ENCODE results near the gene IGFBP7. TPM values are rescaled to one million over a fixed set of nuclear protein-coding genes. Genes with fewer than 3 reads are reported as not detected.

Gene IGFBP7
- total RNA-seq, 1 donor from 2014 or later, result 7.6 TPM

GRCh38 chr4:57059890-57060716, 50.1 kb downstream of the IGFBP7 start:
- no peaks in the 10 kb centered on the region for H3K9me3 Mint-ChIP-seq (ENCODE audit: unreplicated experiment)
- no peak for DNase-seq (ENCODE audit: low spot score)
- H3K4me1 Mint-ChIP-seq (ENCODE audit: unreplicated experiment), result peaks cover 6% of the 10 kb centered on the region
- peaks cover 2% of the 10 kb centered on the region for H3K27me3 Mint-ChIP-seq (ENCODE audit: unreplicated experiment)
- no peak overlapping the region for H3K27ac Mint-ChIP-seq (ENCODE audit: unreplicated experiment)
- no peak for TF ChIP-seq CTCF (IDR thresholded peaks at IDR 0.05; ENCODE audit: unreplicated experiment)
- no peaks in the 10 kb centered on the region for H3K36me3 Mint-ChIP-seq (ENCODE audit: low read depth, unreplicated experiment)
- no peak overlapping the region for H3K4me3 Mint-ChIP-seq (ENCODE audit: unreplicated experiment)

- no peak overlapping the region for H3K27ac Mint-ChIP-seq (ENCODE audit: unreplicated experiment)
These were observed 54.3 kb downstream of the IGFBP7 start for GRCh38 chr4:57055886-57056285.

GRCh38 chr4:57053508-57053907, 56.7 kb downstream of the IGFBP7 start:
- no peaks in the 10 kb centered on the region for H3K36me3 Mint-ChIP-seq (ENCODE audit: low read depth, unreplicated experiment)
- no peaks in the 10 kb centered on the region for H3K9me3 Mint-ChIP-seq (ENCODE audit: unreplicated experiment)

More at GRCh38 chr4:57055886-57056285, 54.3 kb downstream of the IGFBP7 start:
- DNase-seq (ENCODE audit: low spot score), result no peak
- H3K36me3 Mint-ChIP-seq (ENCODE audit: low read depth, unreplicated experiment), result no peaks in the 10 kb centered on the region
- TF ChIP-seq CTCF (IDR thresholded peaks at IDR 0.05; ENCODE audit: unreplicated experiment), result no peak
- H3K27me3 Mint-ChIP-seq (ENCODE audit: unreplicated experiment), result peaks cover 6% of the 10 kb centered on the region
- H3K4me1 Mint-ChIP-seq (ENCODE audit: unreplicated experiment), result peaks cover 3% of the 10 kb centered on the region
- no peak overlapping the region for H3K4me3 Mint-ChIP-seq (ENCODE audit: unreplicated experiment)
- no peaks in the 10 kb centered on the region for H3K9me3 Mint-ChIP-seq (ENCODE audit: unreplicated experiment)

GRCh38 chr4:57051524-57051923, 58.7 kb downstream of the IGFBP7 start:
- TF ChIP-seq CTCF (IDR thresholded peaks at IDR 0.05; ENCODE audit: unreplicated experiment), result no peak
- Mint-ChIP-seq H3K27ac (ENCODE audit: unreplicated experiment) (no peak overlapping the region), H3K4me1 (ENCODE audit: unreplicated experiment) (peaks cover 4% of the 10 kb centered on the region), H3K27me3 (ENCODE audit: unreplicated experiment) (peaks cover 6% of the 10 kb centered on the region), H3K36me3 (ENCODE audit: low read depth, unreplicated experiment) (no peaks in the 10 kb centered on the region), H3K9me3 (ENCODE audit: unreplicated experiment) (peaks cover 7% of the 10 kb centered on the region), H3K4me3 (ENCODE audit: unreplicated experiment) (no peak overlapping the region)
- DNase-seq (ENCODE audit: low spot score), result no peak

More at GRCh38 chr4:57053508-57053907, 56.7 kb downstream of the IGFBP7 start:
- no peak for TF ChIP-seq CTCF (IDR thresholded peaks at IDR 0.05; ENCODE audit: unreplicated experiment)
- Mint-ChIP-seq H3K4me3 (ENCODE audit: unreplicated experiment) (no peak overlapping the region), H3K4me1 (ENCODE audit: unreplicated experiment) (peaks cover 4% of the 10 kb centered on the region), H3K27ac (ENCODE audit: unreplicated experiment) (no peak overlapping the region), H3K27me3 (ENCODE audit: unreplicated experiment) (peaks cover 6% of the 10 kb centered on the region)
- DNase-seq (ENCODE audit: low spot score), result no peak

- peaks cover 7% of the 10 kb centered on the region for H3K9me3 Mint-ChIP-seq (ENCODE audit: unreplicated experiment)
- TF ChIP-seq CTCF (IDR thresholded peaks at IDR 0.05; ENCODE audit: unreplicated experiment), result no peak
- DNase-seq (ENCODE audit: low spot score), result no peak
- H3K27me3 Mint-ChIP-seq (ENCODE audit: unreplicated experiment), result peaks cover 6% of the 10 kb centered on the region
- no peak overlapping the region for H3K27ac Mint-ChIP-seq (ENCODE audit: unreplicated experiment)
- no peaks in the 10 kb centered on the region for H3K36me3 Mint-ChIP-seq (ENCODE audit: low read depth, unreplicated experiment)
- peaks cover 4% of the 10 kb centered on the region for H3K4me1 Mint-ChIP-seq (ENCODE audit: unreplicated experiment)
- no peak overlapping the region for H3K4me3 Mint-ChIP-seq (ENCODE audit: unreplicated experiment)
These were observed 59.1 kb downstream of the IGFBP7 start for GRCh38 chr4:57051095-57051494.
